ENCODE measurements around the gene MDFI.
A peak's percentile ranks its signal among the peaks of the same experiment; 100 is the strongest.

The MDFI gene, protein sequence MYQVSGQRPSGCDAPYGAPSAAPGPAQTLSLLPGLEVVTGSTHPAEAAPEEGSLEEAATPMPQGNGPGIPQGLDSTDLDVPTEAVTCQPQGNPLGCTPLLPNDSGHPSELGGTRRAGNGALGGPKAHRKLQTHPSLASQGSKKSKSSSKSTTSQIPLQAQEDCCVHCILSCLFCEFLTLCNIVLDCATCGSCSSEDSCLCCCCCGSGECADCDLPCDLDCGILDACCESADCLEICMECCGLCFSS

DNA sequence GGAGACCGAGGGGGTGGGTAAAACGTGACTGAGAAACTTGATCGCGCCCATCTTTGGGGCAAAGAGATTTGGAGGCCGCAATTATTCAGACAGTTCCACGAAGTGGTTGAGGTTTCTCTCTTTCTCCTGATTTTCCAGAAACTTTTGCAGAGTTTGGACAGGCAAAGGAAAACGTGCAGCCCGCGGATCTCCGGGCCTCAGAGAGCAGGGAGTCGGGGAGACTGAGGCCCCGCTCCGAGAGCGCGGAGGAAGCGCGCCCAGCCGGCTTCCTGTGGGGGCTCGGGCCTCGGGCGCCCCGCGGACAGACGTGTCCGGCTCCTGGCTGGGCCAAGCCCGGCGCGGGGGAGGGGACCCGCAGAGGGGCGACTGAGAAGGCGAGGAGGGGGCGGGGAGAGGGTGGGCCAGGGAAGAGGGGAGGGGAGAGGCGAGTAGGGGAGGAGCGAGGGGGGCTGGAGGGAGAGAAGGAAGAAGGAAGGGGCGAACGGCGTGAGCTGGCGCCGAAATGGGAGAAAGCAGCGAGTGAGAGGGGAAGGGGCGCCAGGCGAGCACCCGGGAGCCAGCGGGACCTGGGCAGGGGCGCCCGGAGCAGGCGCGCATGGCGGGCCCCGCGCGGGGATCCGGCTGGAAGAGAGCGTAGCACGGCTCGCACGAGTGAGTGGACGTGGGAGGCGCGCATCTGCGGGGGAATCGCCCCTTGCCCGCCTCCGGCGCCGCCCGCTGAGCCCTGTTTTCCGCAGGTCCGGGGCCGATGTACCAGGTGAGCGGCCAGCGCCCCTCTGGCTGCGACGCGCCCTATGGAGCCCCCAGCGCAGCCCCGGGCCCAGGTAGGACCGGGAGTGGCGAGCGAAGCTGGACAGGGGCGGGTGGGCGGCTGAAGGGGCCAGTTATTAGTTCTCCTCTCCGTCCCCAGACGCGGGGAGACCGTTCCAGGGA is at the start of gene MDFI:
MDFI (plus strand) TSS at position 467 of the 933 bp plus-strand sequence; CDS start at position 749, 282 bp downstream.
- DNase-seq (ENCODE audit: low read depth): no peak
- peak within 1 kb of the TSS; percentile 4 for H3K4me3 ChIP-seq (ENCODE audit: control insufficient read depth, low read depth, low read length)
- TF ChIP-seq, protein P1, sequence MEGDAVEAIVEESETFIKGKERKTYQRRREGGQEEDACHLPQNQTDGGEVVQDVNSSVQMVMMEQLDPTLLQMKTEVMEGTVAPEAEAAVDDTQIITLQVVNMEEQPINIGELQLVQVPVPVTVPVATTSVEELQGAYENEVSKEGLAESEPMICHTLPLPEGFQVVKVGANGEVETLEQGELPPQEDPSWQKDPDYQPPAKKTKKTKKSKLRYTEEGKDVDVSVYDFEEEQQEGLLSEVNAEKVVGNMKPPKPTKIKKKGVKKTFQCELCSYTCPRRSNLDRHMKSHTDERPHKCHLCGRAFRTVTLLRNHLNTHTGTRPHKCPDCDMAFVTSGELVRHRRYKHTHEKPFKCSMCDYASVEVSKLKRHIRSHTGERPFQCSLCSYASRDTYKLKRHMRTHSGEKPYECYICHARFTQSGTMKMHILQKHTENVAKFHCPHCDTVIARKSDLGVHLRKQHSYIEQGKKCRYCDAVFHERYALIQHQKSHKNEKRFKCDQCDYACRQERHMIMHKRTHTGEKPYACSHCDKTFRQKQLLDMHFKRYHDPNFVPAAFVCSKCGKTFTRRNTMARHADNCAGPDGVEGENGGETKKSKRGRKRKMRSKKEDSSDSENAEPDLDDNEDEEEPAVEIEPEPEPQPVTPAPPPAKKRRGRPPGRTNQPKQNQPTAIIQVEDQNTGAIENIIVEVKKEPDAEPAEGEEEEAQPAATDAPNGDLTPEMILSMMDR (IDR thresholded peaks at IDR 0.05; ENCODE audit: control insufficient read depth, insufficient read depth, low read depth, low read length, missing control alignments): no peak

DNA sequence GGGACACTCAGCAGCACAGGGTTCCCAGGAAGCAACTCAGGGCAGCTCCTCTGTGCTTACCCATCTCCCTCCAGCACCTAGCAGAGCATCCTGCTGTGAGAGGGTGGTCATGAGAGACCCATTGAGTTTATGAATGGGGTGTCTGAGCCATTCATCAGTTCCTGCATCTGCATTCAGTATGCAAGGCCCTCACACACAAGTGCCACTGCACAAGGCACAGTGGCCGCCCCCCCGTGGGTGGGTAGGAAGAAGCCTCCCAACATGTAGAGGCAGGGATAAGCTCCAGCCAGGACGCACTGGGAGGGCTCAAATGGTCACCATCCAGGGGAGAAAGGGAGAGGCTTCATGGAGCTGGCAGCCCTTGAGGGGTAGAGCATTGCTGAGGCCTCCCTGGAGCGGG is 49.0 kb upstream of the MDFI start:
- TF ChIP-seq, protein P1 (IDR thresholded peaks at IDR 0.05; ENCODE audit: control insufficient read depth, insufficient read depth, low read depth, low read length, missing control alignments): no peak
- no peak for DNase-seq (ENCODE audit: low read depth)
- H3K4me3 ChIP-seq (ENCODE audit: control insufficient read depth, low read depth, low read length): no peak overlapping the region

DNA sequence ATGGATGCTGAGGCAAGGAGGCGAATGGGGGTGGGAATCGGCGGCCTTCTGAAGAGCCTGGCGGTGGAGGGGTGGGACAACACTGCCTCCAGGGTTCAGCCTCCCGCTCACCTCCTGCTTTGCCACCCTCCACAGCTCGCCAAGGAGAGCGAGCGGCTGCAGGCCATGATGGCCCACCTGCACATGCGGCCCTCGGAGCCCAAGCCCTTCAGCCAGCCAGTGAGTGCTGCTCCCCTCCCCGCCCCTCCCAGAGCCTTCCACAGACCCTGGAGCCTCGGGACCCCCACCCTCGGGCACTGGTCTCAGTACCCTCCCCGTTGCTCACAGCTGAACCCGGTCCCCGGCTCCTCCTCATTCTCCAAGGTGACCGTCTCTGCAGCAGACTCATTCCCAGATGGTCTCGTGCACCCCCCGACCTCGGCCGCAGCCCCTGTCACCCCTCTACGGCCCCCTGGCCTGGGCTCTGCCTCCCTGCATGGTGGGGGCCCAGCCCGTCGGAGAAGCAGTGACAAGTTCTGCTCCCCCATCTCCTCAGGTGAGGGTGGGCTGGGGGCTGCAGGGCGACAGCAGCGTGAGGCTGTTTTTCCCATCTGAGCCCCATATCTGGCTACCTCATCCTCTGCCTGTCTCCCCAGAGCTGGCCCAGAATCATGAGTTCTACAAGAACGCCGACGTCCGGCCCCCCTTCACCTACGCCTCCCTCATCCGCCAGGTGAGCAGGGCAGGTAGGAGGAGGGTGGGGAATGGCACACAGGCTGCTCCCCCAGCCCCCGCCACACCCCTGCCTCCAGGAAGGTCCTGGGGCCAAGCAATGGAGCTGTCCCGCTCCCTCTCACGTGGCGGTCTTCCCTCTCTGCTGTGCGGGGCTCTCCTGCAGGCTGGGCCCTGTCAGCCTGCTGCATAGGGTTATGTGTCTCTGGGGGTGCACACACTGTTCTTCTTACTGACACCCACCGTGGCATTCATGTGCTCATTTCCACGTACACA is 48.3 kb upstream of the MDFI start:
- TF ChIP-seq, protein P1 (IDR thresholded peaks at IDR 0.05; ENCODE audit: control insufficient read depth, insufficient read depth, low read depth, low read length, missing control alignments): no peak
- H3K4me3 ChIP-seq (ENCODE audit: control insufficient read depth, low read depth, low read length): no peak overlapping the region
- DNase-seq (ENCODE audit: low read depth): no peak

DNA sequence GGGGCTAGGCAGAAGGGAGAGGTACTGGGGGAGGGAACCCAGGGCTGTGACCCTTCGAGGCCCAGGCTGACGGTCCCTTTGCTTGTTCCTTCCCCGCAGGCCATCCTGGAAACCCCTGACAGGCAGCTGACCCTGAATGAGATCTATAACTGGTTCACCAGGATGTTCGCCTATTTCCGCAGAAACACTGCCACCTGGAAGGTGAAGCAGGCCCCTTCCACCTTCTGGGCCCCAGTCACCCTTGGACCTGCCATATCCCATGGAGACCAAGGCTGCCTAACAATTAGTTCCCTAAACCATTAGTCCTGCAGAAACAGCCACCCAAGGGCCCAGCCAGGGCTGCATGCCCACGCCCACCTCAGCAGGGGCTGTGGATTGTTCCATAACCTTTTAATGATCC is 47.1 kb upstream of the MDFI start:
- TF ChIP-seq, protein P1 (IDR thresholded peaks at IDR 0.05; ENCODE audit: control insufficient read depth, insufficient read depth, low read depth, low read length, missing control alignments): no peak
- no peak overlapping the region for H3K4me3 ChIP-seq (ENCODE audit: control insufficient read depth, low read depth, low read length)
- no peak for DNase-seq (ENCODE audit: low read depth)

DNA sequence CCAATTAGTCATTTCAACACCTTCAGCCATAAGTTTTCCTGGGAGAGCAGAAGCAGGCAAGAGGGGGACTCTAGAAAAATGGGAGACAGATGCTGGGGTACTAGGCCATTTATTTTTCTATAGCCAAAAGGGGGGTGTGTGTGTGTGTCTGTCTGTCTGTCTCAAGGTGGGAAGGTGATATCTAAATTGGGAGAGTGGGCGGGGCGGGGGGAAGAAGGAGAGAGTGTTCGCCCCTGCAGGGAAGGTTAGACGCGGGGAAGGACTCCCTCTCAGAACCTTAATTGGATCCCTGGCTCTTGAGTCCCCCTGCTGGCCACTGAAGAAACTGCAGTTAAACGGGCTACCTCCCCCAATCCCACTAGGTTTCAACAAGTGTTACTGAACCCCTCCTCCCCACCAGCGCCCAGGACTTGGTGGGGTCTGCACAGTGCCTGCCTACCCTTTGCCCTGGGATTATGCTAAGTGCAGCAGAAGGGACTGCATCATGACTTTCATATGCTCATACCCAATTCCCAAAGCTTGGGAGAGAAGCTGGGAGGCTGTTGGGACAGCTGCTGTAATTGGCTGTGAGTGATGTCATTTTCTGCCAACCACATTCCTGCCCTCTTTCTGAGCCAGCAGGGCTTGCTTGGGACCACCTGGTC is 46.3 kb upstream of the MDFI start:
- no peak overlapping the region for H3K4me3 ChIP-seq (ENCODE audit: control insufficient read depth, low read depth, low read length)
- no peak for DNase-seq (ENCODE audit: low read depth)
- TF ChIP-seq, protein P1 (IDR thresholded peaks at IDR 0.05; ENCODE audit: control insufficient read depth, insufficient read depth, low read depth, low read length, missing control alignments): peak; percentile 92

Measured in AG09309 (cell line).